Vagina (tissue), 2 donors: ENCODE measurements around the gene DNAJC7.

Experiments
- CTCF ChIP-seq, 3 experiments: fragments of 450-650 bp in 2 of 3; fragments of 200-600 bp in 1 of 3; sonication (generic) in 1 of 3; IDR thresholded peaks; one replicate each; pipeline ENCODE4 v1.5.1; 2017 to 2019; ENCODE audit warnings: antibody characterized with exemption in 3 of 3, mild to moderate bottlenecking in 2 of 3, moderate library complexity in 2 of 3
- POLR2A ChIP-seq, 2 donors: fragments of 450-650 bp; IDR thresholded peaks; one replicate each; pipeline ENCODE4 v1.6.1; 2017; ENCODE audit warnings: antibody characterized with exemption in 2 of 2, mild to moderate bottlenecking in 2 of 2, moderate library complexity in 2 of 2

- TF ChIP-seq CTCF (IDR thresholded peaks at IDR 0.05), result no peak
- TF ChIP-seq POLR2A (IDR thresholded peaks at IDR 0.05), result no peak
Observed at GRCh38 chr17:42047343-42047742, 30.1 kb upstream of the DNAJC7 start.
